HEK293 (cell line): Measurements from ENCODE around the gene HEBP2.
"Not testable (repeated sequence)": the region's sequence is repeated elsewhere in the genome, so short reads cannot be mapped to it uniquely, and the experiment has no call there.

Source experiments
- CTCF ChIA-PET: fragments of 350-600 bp; formaldehyde crosslinking; extraction: SDS; loops from one replicate; lab custom pipeline; 2021; ENCODE audit warnings: antibody characterized with exemption; lab: Yijun Ruan, JAX
- POLR2A ChIA-PET: fragments of 300-600 bp; formaldehyde crosslinking; extraction: SDS; loops from one replicate; lab custom pipeline; 2020; ENCODE audit warnings: antibody characterized with exemption, inconsistent platforms; lab: Yijun Ruan, JAX
- H3K27ac ChIP-seq: fragments of 200-500 bp; sonication (Bioruptor generic); 2 replicates; pipeline ENCODE4 v1.5.1; 2014; ENCODE audit warnings: low read depth, low read length, control low read depth, inconsistent platforms; ENCODE audit errors: extremely low read depth
- H3K36me3 ChIP-seq, 2 experiments: fragments of 200-500 bp in 1 of 2; sonication (Bioruptor generic) in 1 of 2; 1 replicate in 1 of 2; 2 replicates in 1 of 2; pipeline ENCODE4 v1.5.1; 2014 to 2017; ENCODE audit warnings: inconsistent platforms in 2 of 2, low read length in 2 of 2; ENCODE audit not compliant: control insufficient read depth in 2 of 2, insufficient read depth in 1 of 2
- H3K4me1 ChIP-seq: fragments of 200-500 bp; sonication (Bioruptor generic); 2 replicates; pipeline ENCODE4 v1.5.1; 2014; ENCODE audit warnings: mild to moderate bottlenecking, low read length, inconsistent platforms; ENCODE audit not compliant: control insufficient read depth, insufficient read depth
- H3K4me3 ChIP-seq: 2 replicates; pipeline ENCODE4 v1.5.1; 2011; ENCODE audit warnings: low read depth, mild to moderate bottlenecking, control low read depth, low read length, moderate library complexity
- H3K9me3 ChIP-seq: fragments of 200-500 bp; sonication (Bioruptor generic); 2 replicates; pipeline ENCODE4 v1.5.1; 2014; ENCODE audit warnings: low read depth, low read length, inconsistent platforms; ENCODE audit not compliant: control insufficient read depth, insufficient read depth
- EGR2 ChIP-seq: fragments of 450-650 bp; formaldehyde crosslinking; IDR thresholded peaks from 2 replicates; pipeline ENCODE4 v1.5.1; 2016; ENCODE audit warnings: low read depth, missing biosample characterization, missing genetic modification characterization
- MYNN ChIP-seq: fragments of 450-650 bp; formaldehyde crosslinking; IDR thresholded peaks from 2 replicates; pipeline ENCODE4 v1.5.1; 2016; ENCODE audit warnings: missing biosample characterization, missing genetic modification characterization, borderline replicate concordance
- RBAK ChIP-seq: fragments of 450-650 bp; formaldehyde crosslinking; IDR thresholded peaks from 2 replicates; pipeline ENCODE4 v1.5.1; 2016; ENCODE audit warnings: missing biosample characterization, missing genetic modification characterization
- TRIM28 ChIP-seq: IDR thresholded peaks from 2 replicates; pipeline ENCODE4 v1.6.1; 2011; ENCODE audit warnings: low read length, control low read depth, borderline replicate concordance
- ZEB2 ChIP-seq: fragments of 450-650 bp; formaldehyde crosslinking; IDR thresholded peaks from 2 replicates; pipeline ENCODE4 v1.5.1; 2016; ENCODE audit warnings: missing biosample characterization, missing genetic modification characterization
- ZNF239 ChIP-seq: fragments of 450-650 bp; formaldehyde crosslinking; IDR thresholded peaks from 2 replicates; pipeline ENCODE4 v1.5.1; 2016; ENCODE audit warnings: missing biosample characterization, missing genetic modification characterization
- ZNF248 ChIP-seq: fragments of 450-650 bp; formaldehyde crosslinking; IDR thresholded peaks from 2 replicates; pipeline ENCODE4 v1.5.1; 2017; ENCODE audit warnings: missing biosample characterization, missing genetic modification characterization
- ZNF324 ChIP-seq: fragments of 450-650 bp; formaldehyde crosslinking; IDR thresholded peaks from 2 replicates; pipeline ENCODE4 v1.5.1; 2016; ENCODE audit warnings: missing biosample characterization, missing genetic modification characterization
- ZNF48 ChIP-seq: fragments of 450-650 bp; formaldehyde crosslinking; IDR thresholded peaks from 2 replicates; pipeline ENCODE4 v1.5.1; 2016; ENCODE audit warnings: missing biosample characterization, missing genetic modification characterization
- ZNF510 ChIP-seq: fragments of 450-650 bp; formaldehyde crosslinking; IDR thresholded peaks from 2 replicates; pipeline ENCODE4 v1.5.1; 2018; ENCODE audit warnings: mild to moderate bottlenecking, missing genetic modification characterization, missing biosample characterization; ENCODE audit not compliant: insufficient replicate concordance
- ZNF560 ChIP-seq: fragments of 450-650 bp; formaldehyde crosslinking; IDR thresholded peaks from 2 replicates; pipeline ENCODE4 v1.5.1; 2017; ENCODE audit warnings: missing biosample characterization, missing genetic modification characterization, borderline replicate concordance
- ZNF596 ChIP-seq: fragments of 450-650 bp; IDR thresholded peaks from 2 replicates; pipeline ENCODE4 v1.5.0; 2018; ENCODE audit warnings: missing biosample characterization, mild to moderate bottlenecking, missing genetic modification characterization, moderate library complexity
- ZNF785 ChIP-seq: fragments of 450-650 bp; formaldehyde crosslinking; IDR thresholded peaks from 2 replicates; pipeline ENCODE4 v1.5.1; 2016; ENCODE audit warnings: missing biosample characterization, missing genetic modification characterization
- ZNF830 ChIP-seq: fragments of 450-650 bp; IDR thresholded peaks from 2 replicates; pipeline ENCODE4 v1.5.0; 2018; ENCODE audit warnings: missing biosample characterization, missing genetic modification characterization, low read depth, mild to moderate bottlenecking, moderate library complexity
- ZNF843 ChIP-seq: fragments of 450-650 bp; formaldehyde crosslinking; IDR thresholded peaks from 2 replicates; pipeline ENCODE4 v1.5.1; 2016; ENCODE audit warnings: missing biosample characterization, missing genetic modification characterization
- ZXDB ChIP-seq: fragments of 450-650 bp; formaldehyde crosslinking; IDR thresholded peaks from 2 replicates; pipeline ENCODE4 v1.5.1; 2016; ENCODE audit warnings: missing biosample characterization, missing genetic modification characterization
- TF ChIP-seq, protein P1 (sequence below): fragments of 450-650 bp; formaldehyde crosslinking; IDR thresholded peaks from 2 replicates; pipeline ENCODE4 v1.5.1; 2016; ENCODE audit warnings: missing biosample characterization, missing genetic modification characterization
- TF ChIP-seq, protein P2 (sequence below): fragments of 450-650 bp; formaldehyde crosslinking; IDR thresholded peaks from 2 replicates; pipeline ENCODE4 v1.5.1; 2017; ENCODE audit warnings: missing biosample characterization, missing genetic modification characterization
- TF ChIP-seq, protein P3 (sequence below): fragments of 450-650 bp; formaldehyde crosslinking; IDR thresholded peaks from 2 replicates; pipeline ENCODE4 v1.5.1; 2017; ENCODE audit warnings: missing biosample characterization, missing genetic modification characterization
- TF ChIP-seq, protein P4 (sequence below): fragments of 450-650 bp; formaldehyde crosslinking; IDR thresholded peaks from 2 replicates; pipeline ENCODE4 v1.5.1; 2016; ENCODE audit warnings: missing biosample characterization, missing genetic modification characterization

HEBP2 gene

DNA sequence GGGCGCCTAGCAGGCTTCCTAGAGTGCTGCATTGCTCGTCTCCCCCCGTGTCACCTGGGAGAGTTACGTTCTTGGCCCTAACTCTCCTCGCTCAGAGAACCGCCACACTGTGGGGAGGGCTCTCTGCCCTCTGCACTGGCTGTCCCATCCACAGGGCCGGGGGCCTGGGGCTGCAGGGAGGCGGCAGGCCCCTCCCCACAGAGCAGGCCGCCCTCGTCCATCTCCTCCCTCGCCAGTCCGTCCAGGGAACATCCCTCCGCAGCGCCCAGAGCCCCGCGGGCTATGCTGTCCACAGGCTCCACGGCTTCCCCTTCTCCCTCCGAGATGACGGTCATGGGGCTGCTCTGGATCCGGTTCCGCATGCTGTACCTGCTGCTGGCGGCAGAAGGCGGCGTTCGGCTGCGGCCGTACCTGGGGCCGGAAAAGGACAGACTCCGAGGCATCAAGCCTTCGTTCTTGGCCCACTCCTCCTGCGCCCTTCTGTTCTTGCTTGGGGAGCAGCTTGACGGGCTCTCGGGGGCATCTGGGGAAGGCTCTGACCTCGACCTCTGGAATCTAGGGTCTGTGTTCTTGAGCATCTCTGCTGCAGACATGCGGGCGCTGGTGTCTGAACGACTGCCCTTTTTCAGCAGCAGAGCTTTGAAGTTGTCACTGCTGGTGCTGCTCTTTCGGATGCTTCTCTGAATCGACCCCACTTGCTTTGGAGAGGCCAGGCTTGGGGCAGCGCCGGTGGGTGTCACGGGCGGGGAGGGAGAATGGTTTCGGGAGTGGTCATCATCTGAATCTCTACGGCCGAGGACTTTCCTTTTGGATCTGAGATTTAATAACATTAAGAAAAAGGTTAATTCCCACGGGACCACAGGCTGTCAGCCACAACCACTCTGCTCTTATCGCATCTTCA is 20.2 kb downstream of the HEBP2 start:
- Histone ChIP-seq H3K27ac (no peak overlapping the region), H3K9me3 (no peaks in the 10 kb centered on the region), H3K4me1 (no peaks in the 10 kb centered on the region), H3K36me3 (peaks cover 0 to 46% of the 10 kb centered on the region in 2 experiments; a peak in 2 of 3 replicates), H3K4me3 (no peak overlapping the region)
- CTCF ChIA-PET: interaction anchor here (0.7 to 7.5 kb wide), 3 partner anchors 85 to 308 kb away, joined by 3 to 125 read pairs (median 5); no protein-coding TSS in a partner anchor
- no peak for TF ChIP-seq ZNF596 (tag by site-specific recombination)
- TF ChIP-seq, protein P1, sequence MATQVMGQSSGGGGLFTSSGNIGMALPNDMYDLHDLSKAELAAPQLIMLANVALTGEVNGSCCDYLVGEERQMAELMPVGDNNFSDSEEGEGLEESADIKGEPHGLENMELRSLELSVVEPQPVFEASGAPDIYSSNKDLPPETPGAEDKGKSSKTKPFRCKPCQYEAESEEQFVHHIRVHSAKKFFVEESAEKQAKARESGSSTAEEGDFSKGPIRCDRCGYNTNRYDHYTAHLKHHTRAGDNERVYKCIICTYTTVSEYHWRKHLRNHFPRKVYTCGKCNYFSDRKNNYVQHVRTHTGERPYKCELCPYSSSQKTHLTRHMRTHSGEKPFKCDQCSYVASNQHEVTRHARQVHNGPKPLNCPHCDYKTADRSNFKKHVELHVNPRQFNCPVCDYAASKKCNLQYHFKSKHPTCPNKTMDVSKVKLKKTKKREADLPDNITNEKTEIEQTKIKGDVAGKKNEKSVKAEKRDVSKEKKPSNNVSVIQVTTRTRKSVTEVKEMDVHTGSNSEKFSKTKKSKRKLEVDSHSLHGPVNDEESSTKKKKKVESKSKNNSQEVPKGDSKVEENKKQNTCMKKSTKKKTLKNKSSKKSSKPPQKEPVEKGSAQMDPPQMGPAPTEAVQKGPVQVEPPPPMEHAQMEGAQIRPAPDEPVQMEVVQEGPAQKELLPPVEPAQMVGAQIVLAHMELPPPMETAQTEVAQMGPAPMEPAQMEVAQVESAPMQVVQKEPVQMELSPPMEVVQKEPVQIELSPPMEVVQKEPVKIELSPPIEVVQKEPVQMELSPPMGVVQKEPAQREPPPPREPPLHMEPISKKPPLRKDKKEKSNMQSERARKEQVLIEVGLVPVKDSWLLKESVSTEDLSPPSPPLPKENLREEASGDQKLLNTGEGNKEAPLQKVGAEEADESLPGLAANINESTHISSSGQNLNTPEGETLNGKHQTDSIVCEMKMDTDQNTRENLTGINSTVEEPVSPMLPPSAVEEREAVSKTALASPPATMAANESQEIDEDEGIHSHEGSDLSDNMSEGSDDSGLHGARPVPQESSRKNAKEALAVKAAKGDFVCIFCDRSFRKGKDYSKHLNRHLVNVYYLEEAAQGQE (tag by site-specific recombination): no peak
- TF ChIP-seq, protein P2, sequence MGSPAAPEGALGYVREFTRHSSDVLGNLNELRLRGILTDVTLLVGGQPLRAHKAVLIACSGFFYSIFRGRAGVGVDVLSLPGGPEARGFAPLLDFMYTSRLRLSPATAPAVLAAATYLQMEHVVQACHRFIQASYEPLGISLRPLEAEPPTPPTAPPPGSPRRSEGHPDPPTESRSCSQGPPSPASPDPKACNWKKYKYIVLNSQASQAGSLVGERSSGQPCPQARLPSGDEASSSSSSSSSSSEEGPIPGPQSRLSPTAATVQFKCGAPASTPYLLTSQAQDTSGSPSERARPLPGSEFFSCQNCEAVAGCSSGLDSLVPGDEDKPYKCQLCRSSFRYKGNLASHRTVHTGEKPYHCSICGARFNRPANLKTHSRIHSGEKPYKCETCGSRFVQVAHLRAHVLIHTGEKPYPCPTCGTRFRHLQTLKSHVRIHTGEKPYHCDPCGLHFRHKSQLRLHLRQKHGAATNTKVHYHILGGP (tag by site-specific recombination): no peak
- TF ChIP-seq ZNF239 (tag by site-specific recombination): no peak
- POLR2A ChIA-PET: no interaction called here

DNA sequence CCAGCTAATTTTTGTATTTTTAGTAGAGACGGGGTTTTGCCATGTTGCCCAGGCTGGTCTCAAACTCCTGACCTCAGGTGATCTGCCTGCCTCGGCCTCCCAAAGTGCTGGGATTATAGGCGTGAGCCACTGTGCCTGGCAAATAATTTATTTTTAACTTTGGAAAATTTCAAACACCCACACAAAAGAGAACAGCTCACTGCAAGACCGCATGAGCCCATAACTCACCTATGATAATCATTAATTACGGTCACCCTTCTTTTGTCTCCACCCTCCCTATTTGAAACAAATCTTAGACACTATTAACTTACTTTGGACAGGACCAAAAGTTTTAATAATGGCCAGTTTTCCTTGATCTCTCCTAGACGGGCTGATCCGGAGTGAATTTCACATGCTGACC is 21.2 kb downstream of the HEBP2 start:
- H3K4me3 ChIP-seq, POLR2A ChIA-PET, H3K27ac ChIP-seq, H3K9me3 ChIP-seq, H3K4me1 ChIP-seq: not testable (repeated sequence)
- CTCF ChIA-PET: interaction anchor here (1.4 to 7.5 kb wide), 3 partner anchors 84 to 309 kb away, joined by 3 to 125 read pairs (median 5); no protein-coding TSS in a partner anchor
- H3K36me3 ChIP-seq: peaks cover 0 to 40% of the 10 kb centered on the region in 2 experiments; a peak in 2 of 3 replicates

DNA sequence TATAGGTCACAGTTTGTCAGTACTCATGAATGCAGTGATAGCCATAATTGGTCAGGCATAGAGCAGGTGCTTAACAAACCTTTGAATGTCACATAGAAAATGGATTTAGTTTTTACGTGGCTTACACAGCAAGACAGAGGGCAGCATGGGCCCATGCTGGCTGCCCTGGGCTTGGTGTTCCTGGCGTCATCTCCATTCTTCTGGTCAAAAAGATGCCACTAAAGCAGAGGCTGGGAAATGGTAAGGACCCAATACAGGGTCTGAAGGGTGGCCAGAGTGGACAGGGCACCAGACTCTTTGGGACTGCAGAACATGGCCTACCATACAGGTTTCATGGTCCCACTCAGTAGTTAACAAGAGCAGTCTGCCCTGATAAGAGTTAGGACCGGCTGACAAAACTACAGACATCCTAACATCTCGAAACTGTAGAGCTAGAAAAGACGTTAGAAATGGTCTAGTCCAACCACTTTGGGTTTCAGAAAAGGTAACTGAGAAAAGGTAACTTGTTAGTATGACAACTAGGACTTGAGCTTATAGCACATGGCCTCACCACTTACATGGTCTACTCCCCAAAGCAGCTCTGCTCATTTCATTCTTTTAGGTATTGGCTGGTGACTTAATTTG is 22.6 kb downstream of the HEBP2 start:
- Histone ChIP-seq H3K4me3 (no peak overlapping the region), H3K36me3 (peaks cover 0 to 37% of the 10 kb centered on the region in 2 experiments; a peak in 2 of 3 replicates), H3K27ac (no peak overlapping the region), H3K4me1 (no peaks in the 10 kb centered on the region), H3K9me3 (no peaks in the 10 kb centered on the region)
- CTCF ChIA-PET: interaction anchor here (0.6 to 7.5 kb wide), 12 partner anchors 20 to 339 kb away, joined by 3 to 125 read pairs (median 4); no protein-coding TSS in a partner anchor
- POLR2A ChIA-PET: interaction anchor here (0.7 kb wide), 1 partner anchor 84 kb away, joined by 5 read pairs; no protein-coding TSS in a partner anchor
- TF ChIP-seq, protein P3, sequence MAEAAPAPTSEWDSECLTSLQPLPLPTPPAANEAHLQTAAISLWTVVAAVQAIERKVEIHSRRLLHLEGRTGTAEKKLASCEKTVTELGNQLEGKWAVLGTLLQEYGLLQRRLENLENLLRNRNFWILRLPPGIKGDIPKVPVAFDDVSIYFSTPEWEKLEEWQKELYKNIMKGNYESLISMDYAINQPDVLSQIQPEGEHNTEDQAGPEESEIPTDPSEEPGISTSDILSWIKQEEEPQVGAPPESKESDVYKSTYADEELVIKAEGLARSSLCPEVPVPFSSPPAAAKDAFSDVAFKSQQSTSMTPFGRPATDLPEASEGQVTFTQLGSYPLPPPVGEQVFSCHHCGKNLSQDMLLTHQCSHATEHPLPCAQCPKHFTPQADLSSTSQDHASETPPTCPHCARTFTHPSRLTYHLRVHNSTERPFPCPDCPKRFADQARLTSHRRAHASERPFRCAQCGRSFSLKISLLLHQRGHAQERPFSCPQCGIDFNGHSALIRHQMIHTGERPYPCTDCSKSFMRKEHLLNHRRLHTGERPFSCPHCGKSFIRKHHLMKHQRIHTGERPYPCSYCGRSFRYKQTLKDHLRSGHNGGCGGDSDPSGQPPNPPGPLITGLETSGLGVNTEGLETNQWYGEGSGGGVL (tag by site-specific recombination): no peak
- TF ChIP-seq ZNF785 (tag by site-specific recombination): no peak
- no peak for TF ChIP-seq EGR2
- TF ChIP-seq ZNF560: no peak
- TF ChIP-seq ZNF843 (tag by site-specific recombination): no peak
- no peak for TF ChIP-seq ZNF830 (tag by site-specific recombination)
- TF ChIP-seq, protein P4, sequence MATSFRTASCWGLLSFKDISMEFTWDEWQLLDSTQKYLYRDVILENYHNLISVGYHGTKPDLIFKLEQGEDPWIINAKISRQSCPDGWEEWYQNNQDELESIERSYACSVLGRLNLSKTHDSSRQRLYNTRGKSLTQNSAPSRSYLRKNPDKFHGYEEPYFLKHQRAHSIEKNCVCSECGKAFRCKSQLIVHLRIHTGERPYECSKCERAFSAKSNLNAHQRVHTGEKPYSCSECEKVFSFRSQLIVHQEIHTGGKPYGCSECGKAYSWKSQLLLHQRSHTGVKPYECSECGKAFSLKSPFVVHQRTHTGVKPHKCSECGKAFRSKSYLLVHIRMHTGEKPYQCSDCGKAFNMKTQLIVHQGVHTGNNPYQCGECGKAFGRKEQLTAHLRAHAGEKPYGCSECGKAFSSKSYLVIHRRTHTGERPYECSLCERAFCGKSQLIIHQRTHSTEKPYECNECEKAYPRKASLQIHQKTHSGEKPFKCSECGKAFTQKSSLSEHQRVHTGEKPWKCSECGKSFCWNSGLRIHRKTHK (tag by site-specific recombination): no peak
- TF ChIP-seq RBAK (tag by site-specific recombination): no peak
- TF ChIP-seq ZNF324 (tag by site-specific recombination): no peak
- no peak for TF ChIP-seq ZXDB
- no peak for TF ChIP-seq ZNF248
- no peak for TF ChIP-seq MYNN (tag by site-specific recombination)
- no peak for TF ChIP-seq TRIM28
- no peak for TF ChIP-seq ZNF510 (tag by site-specific recombination)
- no peak for TF ChIP-seq ZEB2 (tag by site-specific recombination)
- TF ChIP-seq ZNF48 (tag by site-specific recombination): no peak
